HL-60/S4 (cell line): ENCODE measurements around the gene ZNF169.
"Not testable (repeated sequence)": the region's sequence is repeated elsewhere in the genome, so short reads cannot be mapped to it uniquely, and the experiment has no call there.

ENCODE experiments used
- in situ Hi-C: fragments of 300-500 bp; cut with MboI; formaldehyde crosslinking; loops from 2 replicates; pipeline ENCODE4 v1.14.3; 2022; ENCODE audit warnings: low sequenced_read_pairs

The ZNF169 gene

DNA sequence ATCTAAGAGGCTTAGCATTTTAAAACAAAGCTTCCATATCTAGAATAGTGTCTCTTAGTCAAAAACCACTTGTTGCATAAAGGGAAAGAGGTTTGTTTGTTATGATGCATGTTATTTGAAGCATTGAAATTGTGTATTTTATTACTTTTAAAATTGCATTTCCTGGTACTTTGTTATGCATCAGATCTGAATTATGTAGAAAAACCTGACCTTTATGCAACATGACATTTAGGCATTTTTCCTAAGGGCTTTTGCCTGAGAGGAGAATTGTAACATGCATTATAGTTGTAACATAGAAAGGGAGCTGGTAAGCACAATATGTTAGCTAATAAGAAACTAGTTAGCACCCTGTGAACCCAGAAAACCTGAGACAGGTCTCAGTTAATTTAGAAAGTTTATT lies 22.0 kb downstream of the ZNF169 start:
- in situ Hi-C loops, result no loop called here

DNA sequence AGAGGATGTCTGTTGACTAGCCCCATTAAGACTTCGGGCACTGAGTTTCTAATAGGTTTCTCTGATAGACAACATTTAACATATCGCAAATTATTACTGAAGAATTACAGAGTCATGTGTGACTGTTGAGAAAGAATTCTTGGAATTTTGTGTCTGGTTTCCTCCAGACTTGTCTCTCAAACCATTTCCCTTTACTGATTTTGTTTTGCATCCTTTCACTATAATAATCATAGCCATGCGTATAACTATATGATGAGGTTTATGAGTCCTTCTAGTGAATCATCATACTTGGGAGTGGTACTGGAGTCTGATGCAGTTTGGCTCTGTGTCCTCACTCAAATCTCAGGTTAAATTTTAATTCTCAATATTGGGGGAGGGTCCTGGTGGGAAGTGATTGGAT lies 27.0 kb downstream of the ZNF169 start:
- in situ Hi-C loops, result no loop called here

DNA sequence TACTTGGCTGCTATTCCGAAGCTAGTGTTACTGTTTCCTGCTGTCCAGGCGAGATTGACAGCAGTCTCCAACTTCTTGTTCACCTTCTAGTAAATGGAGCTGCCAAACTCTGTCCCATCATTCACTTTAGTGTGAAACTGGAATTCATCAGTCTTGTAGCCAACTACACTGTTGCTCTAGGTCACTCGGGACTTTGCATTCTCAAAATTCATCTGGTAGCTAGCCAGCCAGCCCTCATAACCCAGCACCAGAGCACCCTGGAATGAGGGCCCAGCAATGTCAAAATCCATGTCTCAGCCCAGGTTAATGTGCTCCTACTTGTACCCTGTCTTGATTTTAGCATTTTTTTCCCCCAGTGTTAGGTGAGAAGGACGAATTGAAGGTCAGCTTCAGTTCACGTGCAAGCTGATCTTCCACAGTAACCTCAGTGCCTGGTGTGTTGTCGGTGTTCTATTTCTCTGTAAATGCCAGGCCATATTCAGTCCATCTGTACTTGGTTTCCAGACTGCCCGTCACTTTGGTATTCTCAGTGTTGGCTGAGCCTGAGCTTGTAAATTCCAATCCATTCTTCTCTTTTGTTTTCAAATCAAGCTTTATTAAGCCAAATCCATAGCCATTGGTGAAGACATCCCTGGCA lies 28.9 kb downstream of the ZNF169 start:
- in situ Hi-C loops, result no loop called here

DNA sequence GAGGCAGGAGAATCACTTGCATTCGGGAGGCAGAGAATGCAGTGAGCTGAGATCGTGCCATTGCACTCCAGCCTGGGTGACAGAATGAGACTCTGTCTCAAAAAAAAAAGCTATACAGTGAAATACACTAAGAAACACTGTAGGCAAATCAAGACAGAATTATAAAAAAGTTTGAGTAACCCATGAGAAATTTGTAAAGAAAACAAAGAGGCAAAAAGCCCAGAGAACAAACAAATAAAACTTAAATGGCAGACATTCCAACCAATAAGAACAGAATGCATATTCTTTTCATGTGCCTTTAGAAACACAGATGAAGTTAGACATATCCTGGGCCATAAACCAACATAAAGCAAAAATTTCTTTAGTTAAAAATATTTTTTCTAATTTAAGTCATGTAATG lies 30.6 kb downstream of the ZNF169 start:
- in situ Hi-C loops, result no loop called here

DNA sequence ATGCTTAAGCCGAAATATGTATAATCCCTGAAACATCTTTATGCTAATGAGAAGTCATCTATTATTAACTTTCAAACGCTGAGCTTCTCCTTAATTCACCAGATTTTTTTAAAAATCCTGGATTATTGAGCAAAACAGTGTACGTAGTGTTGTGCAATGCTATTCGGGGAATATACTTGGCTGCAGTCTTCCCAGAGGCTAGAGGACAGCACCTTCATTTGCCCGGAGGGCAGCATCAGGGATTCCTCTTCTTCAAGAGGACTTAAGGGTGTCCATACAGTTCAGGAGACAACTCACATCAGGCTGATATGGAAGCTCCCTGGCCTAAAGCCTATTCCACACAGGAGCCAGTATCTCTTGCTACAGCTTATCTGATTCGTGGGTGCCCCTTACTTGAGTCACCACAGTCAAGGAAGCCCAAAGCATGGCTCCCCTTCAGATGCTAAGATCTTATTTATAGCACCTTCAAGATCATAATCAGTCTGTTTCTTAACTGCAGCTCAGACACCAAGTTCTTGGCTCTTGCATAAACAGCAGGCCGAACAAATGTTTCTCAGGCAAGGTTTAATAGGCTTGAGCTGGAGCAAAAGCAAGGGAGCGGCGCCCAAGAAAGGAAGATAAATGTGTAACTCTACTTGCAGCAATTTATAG lies 40.0 kb downstream of the ZNF169 start:
- in situ Hi-C loops, result no loop called here

DNA sequence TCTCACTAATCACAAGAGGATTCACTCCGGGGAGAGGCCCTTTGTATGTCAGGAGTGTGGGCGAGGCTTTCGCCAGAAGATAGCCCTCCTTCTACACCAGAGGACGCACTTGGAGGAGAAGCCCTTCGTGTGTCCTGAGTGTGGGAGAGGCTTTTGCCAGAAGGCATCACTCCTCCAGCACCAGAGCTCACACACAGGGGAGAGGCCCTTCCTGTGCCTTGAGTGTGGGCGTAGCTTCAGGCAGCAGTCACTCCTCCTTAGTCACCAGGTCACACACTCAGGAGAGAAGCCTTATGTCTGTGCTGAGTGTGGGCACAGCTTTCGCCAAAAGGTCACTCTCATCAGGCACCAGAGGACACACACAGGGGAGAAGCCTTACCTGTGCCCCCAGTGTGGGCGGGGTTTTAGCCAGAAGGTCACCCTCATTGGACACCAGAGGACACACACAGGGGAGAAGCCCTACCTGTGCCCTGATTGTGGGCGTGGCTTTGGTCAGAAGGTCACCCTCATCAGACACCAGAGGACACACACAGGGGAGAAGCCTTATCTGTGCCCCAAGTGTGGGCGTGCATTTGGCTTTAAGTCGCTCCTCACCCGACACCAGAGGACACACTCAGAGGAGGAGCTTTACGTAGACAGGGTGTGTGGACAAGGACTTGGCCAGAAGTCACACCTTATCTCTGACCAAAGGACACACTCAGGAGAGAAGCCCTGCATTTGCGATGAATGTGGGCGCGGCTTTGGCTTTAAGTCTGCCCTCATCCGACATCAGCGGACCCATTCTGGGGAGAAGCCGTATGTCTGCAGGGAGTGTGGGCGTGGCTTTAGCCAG lies 41.6 kb downstream of the ZNF169 start:
- in situ Hi-C loops, result no loop called here

DNA sequence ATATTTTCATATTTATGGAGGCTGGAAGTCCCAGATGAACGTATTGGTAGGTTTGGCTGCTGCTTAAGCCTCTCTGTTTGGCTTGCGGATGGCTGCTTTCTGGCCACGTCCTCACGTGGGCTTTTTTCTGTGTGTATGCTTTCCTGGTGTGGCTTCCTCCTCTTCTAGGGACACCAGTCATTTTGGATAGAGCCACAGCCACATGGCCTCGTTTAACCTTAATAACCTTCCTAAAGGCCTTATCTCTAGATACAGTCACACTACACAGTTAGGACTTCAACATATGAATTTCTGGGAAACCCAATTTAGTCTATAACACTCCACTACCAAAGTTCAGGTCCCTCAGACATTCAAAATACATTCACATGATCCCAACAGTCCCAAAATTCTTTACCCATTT lies 42.5 kb downstream of the ZNF169 start:
- in situ Hi-C loops, result no loop called here

DNA sequence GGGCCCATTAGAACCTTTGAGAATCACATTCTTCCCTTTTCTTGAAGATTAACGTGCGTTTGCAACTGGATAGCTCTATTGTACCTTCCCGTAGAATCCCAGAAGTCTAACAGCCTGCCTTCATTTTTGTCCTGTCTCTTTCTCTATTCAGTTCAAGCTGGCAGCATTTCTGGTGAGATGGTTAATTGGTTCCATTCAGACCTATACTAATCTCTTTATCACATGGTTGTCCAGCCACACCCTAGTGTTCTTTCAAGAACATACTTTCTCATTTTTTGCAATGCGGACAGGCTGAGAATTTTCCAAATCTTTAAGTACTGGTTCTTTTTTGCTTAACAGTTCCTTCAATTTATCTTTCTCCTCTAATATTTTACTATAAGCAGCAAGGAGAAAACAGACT lies 43.3 kb downstream of the ZNF169 start:
- in situ Hi-C loops, result no loop called here

DNA sequence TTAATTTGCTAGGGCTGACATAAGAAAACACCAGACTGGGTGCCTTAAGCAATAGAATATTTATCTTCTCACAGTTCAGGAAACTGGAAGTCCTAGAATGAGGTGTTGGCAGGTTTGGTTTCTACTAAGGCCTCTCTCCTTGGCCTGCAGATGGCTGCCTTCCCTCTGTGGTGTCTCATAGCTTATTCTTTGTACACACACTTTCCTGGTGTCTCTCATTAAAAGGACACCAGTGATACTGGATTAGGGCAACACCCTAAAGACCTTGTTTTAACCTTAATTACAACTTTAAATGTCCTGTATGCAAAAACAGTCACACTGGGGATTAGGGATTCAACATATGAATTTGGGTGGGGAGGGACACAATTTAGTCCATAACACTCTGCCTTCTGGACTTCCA lies 44.2 kb downstream of the ZNF169 start:
- in situ Hi-C loops, result no loop called here

DNA sequence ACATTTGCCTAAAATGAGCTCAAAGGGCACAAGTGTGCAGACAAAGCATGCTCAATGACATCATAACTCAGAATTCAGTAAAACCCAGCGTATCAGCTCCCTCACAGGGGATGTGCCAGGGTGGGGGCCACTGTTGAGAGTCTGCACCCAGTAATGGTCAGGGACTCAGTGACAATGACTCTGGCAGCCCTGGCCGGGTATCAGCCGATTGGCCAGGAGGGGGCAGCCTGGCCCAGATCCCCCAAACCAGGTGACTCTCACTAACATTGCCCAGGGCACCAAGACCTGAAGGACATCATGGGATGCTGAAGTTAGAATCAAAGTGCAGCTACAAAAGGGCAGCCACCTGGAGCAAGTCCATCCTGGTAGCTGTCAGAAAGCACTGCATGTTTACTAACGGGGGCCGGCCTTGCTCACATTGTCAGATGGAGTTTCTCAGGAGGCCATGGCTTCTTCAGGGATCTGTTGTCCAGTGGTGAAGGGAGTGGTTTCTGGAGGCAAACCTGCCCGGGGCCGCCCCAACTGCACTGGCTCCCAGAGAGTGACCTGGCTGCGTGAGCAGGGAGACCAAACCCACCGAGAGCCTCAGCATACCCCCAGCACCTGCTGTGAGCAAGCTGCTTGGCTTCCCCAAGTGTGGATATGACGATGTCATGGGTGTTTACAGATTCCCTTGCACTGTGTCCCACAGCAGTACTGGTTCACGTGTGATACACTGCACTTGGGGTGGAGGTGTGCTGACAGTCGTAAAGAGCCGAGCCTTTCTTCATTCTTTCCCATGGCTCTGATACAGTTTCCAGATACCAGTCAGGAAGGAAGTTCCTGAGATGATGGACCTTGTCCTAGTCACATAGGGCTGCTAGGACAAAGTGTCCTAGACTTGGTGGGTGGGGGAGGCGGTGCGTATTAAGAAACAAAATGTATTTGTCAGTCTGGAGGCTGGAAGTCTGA lies 56.2 kb downstream of the ZNF169 start:
- in situ Hi-C loops, result not testable (repeated sequence)

DNA sequence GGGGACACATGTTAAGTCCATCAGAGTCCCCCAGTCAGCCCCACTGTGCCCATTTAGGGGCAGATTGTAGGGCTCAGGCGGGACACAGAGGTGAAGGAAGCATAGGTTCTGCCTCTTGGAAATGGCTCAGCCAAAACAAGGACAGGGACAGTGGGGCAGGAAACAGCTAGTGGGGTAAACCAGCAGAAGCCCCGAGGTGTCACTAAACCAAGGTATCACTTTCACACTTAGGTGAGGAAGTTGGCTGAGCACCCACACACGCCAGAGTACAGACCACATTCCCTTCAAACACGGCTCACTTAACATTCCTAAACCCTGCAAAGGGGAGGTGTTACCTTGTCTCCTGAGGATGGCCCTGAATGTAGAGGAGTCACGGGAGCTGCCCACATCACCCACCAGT lies 57.1 kb downstream of the ZNF169 start:
- in situ Hi-C loops, result not testable (repeated sequence)

DNA sequence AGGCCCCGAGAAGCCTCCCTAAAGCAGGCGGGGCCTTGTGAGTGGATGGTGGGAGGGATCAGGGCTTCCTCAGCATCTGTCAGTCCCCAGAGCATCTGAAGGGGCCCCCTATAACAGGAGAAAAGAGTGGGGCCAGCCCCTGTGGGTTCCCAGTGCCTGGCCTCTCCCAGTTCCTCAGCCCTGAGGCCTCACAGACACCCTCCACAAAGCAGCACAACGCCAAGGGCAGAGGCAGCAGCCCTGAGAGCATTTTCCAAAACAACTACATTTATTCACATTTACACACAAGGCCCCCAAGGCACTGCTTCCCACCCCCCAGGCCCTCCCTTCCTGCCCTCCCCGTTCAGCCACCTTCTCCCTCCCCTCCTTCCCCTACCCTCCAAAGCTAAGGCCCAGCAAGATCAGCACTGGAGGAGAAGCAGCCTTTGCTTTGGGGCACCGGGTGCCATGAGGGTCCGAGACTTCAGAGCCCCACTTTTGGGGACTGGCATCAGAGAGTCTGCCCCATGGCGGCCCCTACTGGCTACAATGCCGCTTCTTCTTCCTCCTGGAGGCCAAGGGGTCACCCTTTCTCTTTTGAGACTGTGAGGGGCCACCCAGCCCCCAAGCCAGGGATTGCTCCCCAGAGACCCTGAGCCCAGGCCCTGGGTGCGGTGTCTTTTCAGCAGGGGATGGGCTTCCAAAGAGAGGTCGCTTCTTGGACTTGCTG lies 59.0 kb downstream of the ZNF169 start:
- in situ Hi-C loops, result not testable (repeated sequence)

DNA sequence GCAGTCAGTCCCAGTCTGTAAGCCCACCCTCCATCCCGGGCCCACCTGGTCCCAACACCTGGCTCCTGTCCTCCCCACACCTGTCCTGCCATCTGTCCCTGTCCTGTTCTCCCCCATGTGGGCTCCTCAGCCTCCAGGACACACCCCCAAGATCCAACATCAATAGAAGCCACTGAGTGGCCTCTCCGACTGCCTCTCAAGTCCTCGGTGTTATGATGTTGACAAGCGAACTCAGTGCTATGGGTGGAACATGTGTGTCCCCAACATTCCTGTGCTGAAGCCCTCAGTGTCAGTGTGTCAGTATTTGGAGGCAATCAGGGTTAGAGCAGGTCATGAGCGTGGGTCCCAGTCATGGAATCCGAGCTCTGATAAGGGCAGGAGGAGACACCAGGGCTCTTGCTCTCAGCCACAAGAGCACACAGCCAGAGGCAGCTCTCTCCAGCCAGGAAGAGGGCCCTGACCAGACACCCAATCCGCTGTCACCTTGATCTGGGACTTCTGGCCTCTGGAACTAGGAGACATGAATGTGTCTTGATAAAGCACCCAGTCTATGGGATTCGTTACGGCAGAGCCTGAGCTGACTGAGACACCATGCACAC lies 63.3 kb downstream of the ZNF169 start:
- in situ Hi-C loops, result not testable (repeated sequence)

DNA sequence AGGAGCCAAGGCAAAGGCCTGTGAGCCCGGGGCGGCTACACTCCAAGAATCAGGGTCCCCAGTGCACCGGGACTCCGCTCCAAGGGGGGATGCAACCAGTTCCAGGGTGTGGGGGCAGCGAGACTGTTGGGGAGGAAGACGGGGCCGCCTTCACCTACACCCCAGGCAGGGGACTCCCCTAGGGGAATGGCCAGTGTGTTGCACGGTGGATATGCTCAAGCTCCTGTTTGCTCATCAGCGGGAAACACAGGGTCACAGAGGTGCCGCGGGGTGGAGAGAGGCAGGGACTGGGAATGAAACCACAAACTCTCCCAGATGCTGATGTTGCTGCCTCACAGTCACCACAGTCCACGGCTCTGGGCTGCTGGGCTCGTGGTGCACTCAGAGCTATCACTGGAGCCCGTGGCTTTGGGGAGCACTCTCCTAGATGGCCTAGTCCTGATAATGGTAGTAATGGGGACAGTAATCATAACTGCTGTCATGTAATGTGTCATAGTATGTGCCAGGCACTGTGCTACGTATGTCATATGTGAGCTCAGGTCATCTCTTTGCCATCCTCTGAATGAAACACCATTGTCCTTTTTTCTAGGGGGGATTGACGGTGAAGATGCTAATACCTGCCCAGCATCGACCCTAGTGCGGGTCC lies 64.2 kb downstream of the ZNF169 start:
- in situ Hi-C loops, result not testable (repeated sequence)

DNA sequence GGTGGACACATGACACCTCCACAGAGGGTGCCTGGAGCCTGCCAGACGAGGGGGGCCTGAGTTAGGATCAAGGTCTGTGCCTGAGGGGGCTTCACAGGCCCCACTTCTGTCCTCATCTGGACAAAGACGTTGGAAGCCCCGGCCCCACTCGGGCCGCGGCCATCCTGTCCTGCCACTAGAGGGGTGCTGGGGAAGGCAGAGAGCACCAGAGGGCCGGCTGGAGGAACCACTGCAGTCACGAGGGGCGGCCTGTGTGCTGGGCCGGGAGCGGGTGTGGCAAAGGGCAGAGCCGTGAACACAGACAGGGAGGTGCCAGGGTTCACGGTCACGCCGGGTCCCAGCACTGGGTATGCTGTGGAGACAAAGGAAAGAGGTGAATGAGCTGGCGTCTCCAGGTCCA lies 66.5 kb downstream of the ZNF169 start:
- in situ Hi-C loops, result not testable (repeated sequence)

DNA sequence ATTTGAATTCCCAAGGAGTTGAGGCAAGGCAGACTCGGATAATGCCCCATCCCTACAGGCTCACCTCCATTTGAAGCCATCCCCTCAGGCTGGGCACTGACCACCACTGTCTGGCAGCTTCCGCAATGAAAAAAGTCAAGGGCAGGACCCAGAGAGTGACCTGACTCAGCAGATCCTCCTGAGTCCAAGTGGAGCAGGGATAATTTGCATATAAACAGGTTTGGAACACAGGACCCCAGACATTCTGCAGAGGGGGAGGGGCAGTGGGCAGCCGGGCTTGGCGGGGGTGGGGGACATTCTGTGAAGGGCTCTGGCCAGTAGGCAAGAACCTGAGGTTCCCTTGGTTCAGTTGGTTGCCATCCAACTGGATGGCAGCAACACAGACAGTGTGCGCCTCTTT lies 69.4 kb downstream of the ZNF169 start, which contains the start of gene NUTM2F:
NUTM2F (minus strand) TSS at position 101 of the 400 bp plus-strand sequence; CDS start at position 80, 21 bp downstream.
- in situ Hi-C loops, result not testable (repeated sequence)

DNA sequence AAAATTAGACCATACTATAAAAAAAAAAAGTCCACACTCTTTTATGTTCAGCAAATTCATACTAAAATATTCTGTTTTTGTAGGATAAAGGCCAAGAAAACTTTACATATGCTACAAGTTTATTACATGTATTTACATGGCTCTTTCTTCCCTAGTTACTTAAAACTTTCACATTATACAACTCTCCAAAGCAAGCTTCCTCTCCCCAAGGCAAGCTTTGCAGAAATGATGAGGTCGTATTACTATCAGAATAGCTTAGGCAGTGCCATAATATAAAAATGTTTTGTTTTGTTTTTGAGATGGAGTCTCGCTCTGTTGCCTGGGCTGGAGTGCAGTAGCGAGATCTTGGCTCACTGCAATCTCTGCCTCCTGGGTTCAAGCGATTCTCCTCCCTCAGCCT lies 77.3 kb downstream of the ZNF169 start:
- in situ Hi-C loops, result not testable (repeated sequence)

DNA sequence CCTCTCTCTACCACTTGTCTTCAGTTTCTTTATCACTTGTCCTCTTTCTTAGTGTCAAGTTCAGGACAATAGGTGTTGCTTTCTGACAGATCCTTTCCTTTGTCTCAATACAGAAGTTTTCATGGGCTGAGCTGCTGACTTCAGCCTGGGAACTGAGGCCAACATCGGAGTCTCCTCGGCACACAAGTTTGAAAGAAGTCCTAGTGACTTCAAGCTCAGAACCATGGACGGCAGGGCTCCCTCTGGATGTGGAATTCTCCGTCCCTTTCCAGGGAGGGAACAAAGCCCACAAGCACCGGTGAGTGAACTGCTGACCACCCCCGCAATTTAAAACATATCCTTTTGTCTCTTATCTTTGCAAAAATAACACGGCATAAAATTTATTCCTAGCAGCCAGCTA lies 79.6 kb downstream of the ZNF169 start:
- in situ Hi-C loops, result not testable (repeated sequence)

DNA sequence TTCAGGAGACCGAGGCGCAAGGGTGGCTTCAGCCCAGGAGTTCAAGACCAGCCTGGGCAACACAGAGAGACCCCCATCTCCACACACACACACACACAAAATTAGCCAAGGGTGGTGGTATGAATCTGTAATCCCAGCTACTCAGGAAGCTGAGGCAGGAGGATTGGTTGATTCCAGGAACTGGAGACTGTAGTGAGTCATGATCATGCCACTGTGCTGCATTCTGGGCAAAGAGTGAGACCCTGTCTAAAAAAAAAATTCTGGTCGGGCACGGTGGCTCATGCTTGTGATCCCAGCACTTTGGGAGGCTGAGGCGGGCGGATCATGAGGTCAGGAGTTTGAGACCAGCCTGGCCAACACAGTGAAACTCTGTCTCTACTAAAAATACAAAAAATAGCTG lies 80.6 kb downstream of the ZNF169 start:
- in situ Hi-C loops, result not testable (repeated sequence)
